Cardiac fibroblast (primary cell): ENCODE results near the gene NUDT5.
"Not testable (repeated sequence)": the region's sequence is repeated elsewhere in the genome, so short reads cannot be mapped to it uniquely, and the experiment has no call there.

Experiments
- DNase-seq, 2 donors: peaks; one replicate each; pipeline versions ENCODE4 v3.0.0 to v3.0.0-alpha.2; 2010; ENCODE audit warnings: low read depth in 2 of 2
- H3K4me3 ChIP-seq, 2 donors: replicated peaks in 1 of 2; 1 replicate in 1 of 2; 2 replicates in 1 of 2; pipeline ENCODE4 v1.5.1; 2011; ENCODE audit warnings: low read depth in 2 of 2, low read length in 2 of 2, mild to moderate bottlenecking in 2 of 2, moderate library complexity in 1 of 2
- CTCF ChIP-seq: IDR thresholded peaks from one replicate; pipeline ENCODE4 v1.5.1; 2011; ENCODE audit warnings: low read depth, mild to moderate bottlenecking, low read length, inconsistent platforms

Gene NUDT5

GRCh38 chr10:12184165-12184564, 11.5 kb downstream of the NUDT5 start:
- no peak overlapping the region for H3K4me3 ChIP-seq
- DNase-seq = no peak
- TF ChIP-seq CTCF = no peak

DNA sequence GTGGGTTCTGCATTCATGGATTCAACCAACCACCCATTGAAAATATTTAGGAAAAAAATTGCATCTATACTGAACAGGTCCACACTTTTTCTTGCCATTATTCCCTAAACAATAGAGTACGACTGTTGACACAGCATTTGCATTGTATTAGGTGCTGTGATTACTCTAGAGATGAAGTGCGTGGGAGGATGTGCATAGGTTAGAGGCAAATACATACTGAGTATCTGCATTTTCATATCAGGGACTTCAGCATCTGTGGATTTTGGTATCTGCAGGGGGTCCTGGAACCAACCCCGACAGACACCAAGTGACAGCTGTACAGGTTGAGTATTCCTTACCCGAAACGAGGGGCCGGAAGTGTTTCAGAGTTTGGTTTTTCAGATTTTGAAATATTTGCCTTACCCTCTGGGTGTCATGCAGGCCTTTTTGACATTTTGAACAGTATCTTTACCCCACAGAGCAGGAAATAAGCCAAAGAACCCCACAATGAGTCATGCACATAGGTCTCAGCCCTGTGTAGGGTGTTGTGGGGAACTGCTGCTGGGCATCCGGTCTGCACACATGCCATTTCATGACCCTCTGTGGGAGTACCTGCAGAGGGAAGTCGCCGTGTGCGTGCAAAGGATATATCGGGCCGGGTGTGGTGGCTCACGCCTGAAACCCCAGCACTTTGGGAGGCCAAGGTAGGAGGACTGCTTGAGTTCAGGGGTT, 14.5 kb downstream of the NUDT5 start:
- DNase-seq = peak; percentile 7 to 33
- no peak for TF ChIP-seq CTCF
- H3K4me3 ChIP-seq = no peak overlapping the region

DNA sequence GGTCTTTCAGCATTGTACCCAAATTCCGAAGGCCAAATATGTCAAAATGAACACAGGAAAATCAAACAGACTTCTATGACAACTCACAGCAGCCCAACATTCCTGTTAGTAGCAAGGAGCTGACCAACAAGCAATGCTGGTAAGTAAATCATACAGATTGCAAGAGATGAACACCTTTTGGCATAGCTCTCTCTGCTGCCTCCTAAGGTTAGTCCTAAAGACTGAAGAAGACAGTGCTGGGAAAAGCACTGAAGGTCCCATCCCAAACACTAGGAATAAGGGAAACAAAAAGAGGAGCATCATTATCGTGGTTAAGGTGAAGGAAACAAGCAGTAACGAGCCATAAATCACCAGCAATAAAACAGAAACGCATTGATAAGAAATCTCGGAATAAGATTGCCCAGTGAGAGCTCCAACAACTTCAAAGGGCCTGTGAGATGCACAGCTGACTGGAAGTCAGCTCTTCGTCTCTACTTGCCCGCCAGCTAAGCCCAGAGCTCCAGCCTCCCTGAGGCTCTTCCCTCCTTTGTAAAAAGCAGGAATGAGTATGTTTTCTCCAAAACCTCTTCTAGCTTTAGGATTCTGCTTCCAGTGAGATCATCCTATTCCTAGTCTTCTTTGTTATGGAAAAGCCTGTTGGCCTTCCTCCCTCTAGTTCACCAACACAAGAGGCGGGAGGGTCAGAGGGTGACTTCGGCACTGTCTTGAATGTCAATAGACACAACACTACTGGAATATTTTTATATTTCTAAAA, 15.3 kb downstream of the NUDT5 start:
- no peak for TF ChIP-seq CTCF
- no peak overlapping the region for H3K4me3 ChIP-seq
- DNase-seq = no peak

GRCh38 chr10:12179606-12180170, 16.0 kb downstream of the NUDT5 start:
- no peak overlapping the region for H3K4me3 ChIP-seq
- TF ChIP-seq CTCF = no peak
- DNase-seq = no peak

DNA sequence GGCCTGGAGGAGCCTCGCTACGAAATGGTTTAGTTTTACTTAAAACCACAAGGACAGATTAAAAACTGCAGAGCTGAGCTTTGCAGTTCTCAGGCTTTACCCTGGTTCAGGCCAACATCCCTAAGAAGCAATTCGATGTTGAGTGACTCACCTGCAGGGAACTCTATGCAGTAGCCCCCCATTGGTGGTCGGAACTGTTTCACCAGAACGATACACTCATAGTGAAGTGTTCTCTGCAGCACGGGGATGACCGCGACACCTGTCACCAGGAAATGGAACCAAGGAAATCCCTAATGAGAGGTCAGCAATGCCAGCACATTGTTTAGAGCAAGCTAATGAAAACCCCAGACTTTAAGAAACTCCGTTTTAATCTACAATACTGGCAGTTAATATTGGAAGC, 18.0 kb downstream of the NUDT5 start:
- DNase-seq = peak in 1 of 2 donors; percentile 16

GRCh38 chr10:12171512-12171911, 24.2 kb downstream of the NUDT5 start:
- DNase-seq, H3K4me3 ChIP-seq: not testable (repeated sequence)

More for the DNA sequence above, 18.0 kb downstream of the NUDT5 start:
- no peak for TF ChIP-seq CTCF
- H3K4me3 ChIP-seq = no peak overlapping the region
